Smooth muscle cell (in vitro differentiated cells): Measurements from ENCODE around the gene CCNO. TPM values are rescaled to one million over a fixed set of nuclear protein-coding genes. Genes with fewer than 3 reads are reported as not detected.
A peak's percentile ranks its signal among the peaks of the same experiment; 100 is the strongest.

Experiments
- DNase-seq: peaks from one replicate; lab custom pipeline; 2025; ENCODE audit not compliant: unreplicated experiment; lab: John Stamatoyannopoulos, UW
- H2AFZ ChIP-seq: fragments of 200-600 bp; sonication (generic); 2 replicates; pipeline ENCODE4 v1.6.0; 2016; ENCODE audit warnings: antibody characterized with exemption, low read depth, mild to moderate bottlenecking
- H3F3A ChIP-seq: fragments of 200-600 bp; sonication (generic); 2 replicates; pipeline ENCODE4 v1.6.0; 2017; ENCODE audit warnings: antibody characterized with exemption, low read depth
- H3K27ac ChIP-seq: fragments of 200-600 bp; sonication (generic); 2 replicates; pipeline ENCODE4 v1.5.1; 2016; ENCODE audit warnings: low read depth, mild to moderate bottlenecking
- H3K27me3 ChIP-seq: fragments of 200-600 bp; sonication (generic); 2 replicates; pipeline ENCODE4 v1.6.1; 2016; ENCODE audit warnings: low read depth, mild to moderate bottlenecking
- H3K36me3 ChIP-seq: fragments of 200-600 bp; sonication (generic); 2 replicates; pipeline ENCODE4 v1.5.1; 2016; ENCODE audit warnings: low read depth
- H3K4me1 ChIP-seq: fragments of 200-600 bp; sonication (generic); 2 replicates; pipeline ENCODE4 v1.5.1; 2016; ENCODE audit warnings: low read depth
- H3K4me2 ChIP-seq: fragments of 200-600 bp; sonication (generic); 2 replicates; pipeline ENCODE4 v1.6.0; 2016; ENCODE audit warnings: mild to moderate bottlenecking
- H3K4me3 ChIP-seq: fragments of 200-600 bp; sonication (generic); 2 replicates; pipeline ENCODE4 v1.5.1; 2016; ENCODE audit warnings: mild to moderate bottlenecking
- H3K79me2 ChIP-seq: fragments of 200-600 bp; sonication (generic); 2 replicates; pipeline ENCODE4 v1.6.0; 2016; ENCODE audit warnings: low read depth, mild to moderate bottlenecking
- H3K9ac ChIP-seq: fragments of 200-600 bp; sonication (generic); 2 replicates; pipeline ENCODE4 v1.6.0; 2016; ENCODE audit warnings: low read depth
- H3K9me3 ChIP-seq: fragments of 200-600 bp; sonication (generic); replicated peaks from 2 replicates; pipeline ENCODE4 v1.5.1; 2016; ENCODE audit warnings: low read depth
- H4K20me1 ChIP-seq: fragments of 200-600 bp; sonication (generic); 2 replicates; pipeline ENCODE4 v1.6.0; 2016; ENCODE audit warnings: low read depth
- WGBS: methylation state at CpG from one replicate; pipeline ENCODE4 v1.1.7; 2016; ENCODE audit warnings: low lambda C conversion rate; 5-methylcytosine and 5-hydroxymethylcytosine counted together
- polyA plus RNA-seq: library from polyadenylated mRNA; unstranded; fragments of >200 nt; fragmentation: Nextera tagmentation; extraction: Ambion mirVana; gene quantifications from 2 replicates; pipeline ENCODE4 v1.2.1, GENCODE V29; 2016
- total RNA-seq: library from RNA; depleted of rRNA; stranded (reverse); fragments of >200 nt; gene quantifications from 2 replicates; pipeline ENCODE4 v1.2.3, GENCODE V29; 2014
- TF ChIP-seq, protein P1 (sequence below): fragments of 200-600 bp; sonication (generic); IDR thresholded peaks from 2 replicates; pipeline ENCODE4 v1.5.1; 2017; ENCODE audit warnings: borderline replicate concordance, mild to moderate bottlenecking, antibody characterized with exemption; ENCODE audit not compliant: insufficient read depth, poor library complexity, severe bottlenecking

Gene CCNO
- total and polyA plus RNA-seq, 2 experiments from 2014 or later = 1.7 TPM; not detected in 1

DNA sequence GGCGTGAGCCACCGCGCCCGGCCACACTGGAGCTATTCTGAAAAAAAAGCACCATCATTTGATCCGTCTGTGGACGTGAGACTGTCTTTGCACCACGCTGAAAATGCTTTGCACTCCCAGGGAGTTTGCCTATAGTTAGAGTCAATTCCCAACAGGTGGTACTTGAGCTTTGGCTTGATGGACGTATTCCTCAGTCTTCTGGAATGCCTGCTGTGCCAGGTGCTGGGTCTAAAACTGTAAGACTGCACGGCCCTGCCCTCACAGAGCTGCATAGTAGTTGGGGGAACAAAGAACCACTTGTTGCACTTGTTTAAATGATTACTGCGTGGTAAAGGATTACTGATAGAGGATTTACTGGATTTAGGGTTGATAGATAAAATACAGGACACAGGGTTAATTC, 3.4 kb upstream of the CCNO start:
- Histone ChIP-seq H3K4me2 (no peak overlapping the region), H3K27me3 (peaks cover 88% of the 10 kb centered on the region), H3K4me1 (peaks cover 13% of the 10 kb centered on the region), H3K27ac (no peak overlapping the region), H4K20me1 (no peaks in the 10 kb centered on the region), H3K9ac (no peak overlapping the region), H3K9me3 (no peaks in the 10 kb centered on the region), H3K79me2 (no peaks in the 10 kb centered on the region), H3F3A (no peaks in the 10 kb centered on the region), H3K36me3 (no peaks in the 10 kb centered on the region), H2AFZ (no peak overlapping the region), H3K4me3 (no peak overlapping the region)
- TF ChIP-seq, protein P1, sequence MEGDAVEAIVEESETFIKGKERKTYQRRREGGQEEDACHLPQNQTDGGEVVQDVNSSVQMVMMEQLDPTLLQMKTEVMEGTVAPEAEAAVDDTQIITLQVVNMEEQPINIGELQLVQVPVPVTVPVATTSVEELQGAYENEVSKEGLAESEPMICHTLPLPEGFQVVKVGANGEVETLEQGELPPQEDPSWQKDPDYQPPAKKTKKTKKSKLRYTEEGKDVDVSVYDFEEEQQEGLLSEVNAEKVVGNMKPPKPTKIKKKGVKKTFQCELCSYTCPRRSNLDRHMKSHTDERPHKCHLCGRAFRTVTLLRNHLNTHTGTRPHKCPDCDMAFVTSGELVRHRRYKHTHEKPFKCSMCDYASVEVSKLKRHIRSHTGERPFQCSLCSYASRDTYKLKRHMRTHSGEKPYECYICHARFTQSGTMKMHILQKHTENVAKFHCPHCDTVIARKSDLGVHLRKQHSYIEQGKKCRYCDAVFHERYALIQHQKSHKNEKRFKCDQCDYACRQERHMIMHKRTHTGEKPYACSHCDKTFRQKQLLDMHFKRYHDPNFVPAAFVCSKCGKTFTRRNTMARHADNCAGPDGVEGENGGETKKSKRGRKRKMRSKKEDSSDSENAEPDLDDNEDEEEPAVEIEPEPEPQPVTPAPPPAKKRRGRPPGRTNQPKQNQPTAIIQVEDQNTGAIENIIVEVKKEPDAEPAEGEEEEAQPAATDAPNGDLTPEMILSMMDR = no peak
- no peak for DNase-seq
- WGBS = 72% methylated on average over 10 of the region's 10 CpGs

DNA sequence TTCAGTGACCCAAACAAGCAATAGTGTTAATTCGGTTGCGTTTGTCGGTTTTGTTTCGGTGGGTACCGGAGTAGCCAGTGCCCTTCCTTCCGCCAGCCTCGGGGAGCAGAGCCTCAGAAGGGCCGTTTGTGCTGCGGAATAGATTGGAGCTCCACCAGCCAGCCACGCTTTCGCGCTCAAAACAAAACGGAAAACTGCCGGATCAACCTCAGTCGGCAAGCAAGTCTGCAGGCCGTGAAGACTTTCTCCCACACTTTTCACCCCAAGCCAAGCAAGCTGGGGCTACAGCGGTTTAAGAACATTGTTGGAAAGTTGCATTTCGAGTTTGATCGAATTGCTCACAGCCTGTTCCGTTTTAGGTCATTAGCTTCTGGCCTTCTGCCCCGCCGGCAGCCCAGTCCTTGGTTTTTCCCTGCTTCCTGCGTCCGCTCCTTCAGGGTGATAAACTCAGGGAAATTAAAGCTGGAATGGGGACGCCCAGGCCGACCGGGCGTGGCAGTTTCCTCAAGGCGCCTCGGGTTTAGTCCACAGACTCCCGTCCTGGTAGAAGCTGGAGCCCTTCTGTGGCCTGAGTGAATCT, 803 bp upstream of the CCNO start:
- Histone ChIP-seq H4K20me1 (no peaks in the 10 kb centered on the region), H3K9ac (no peak overlapping the region), H3K4me2 (peak overlapping the region; percentile 99), H3K27me3 (peaks cover 96% of the 10 kb centered on the region), H3F3A (no peaks in the 10 kb centered on the region), H3K4me1 (peaks cover 21% of the 10 kb centered on the region), H3K36me3 (no peaks in the 10 kb centered on the region), H3K9me3 (no peaks in the 10 kb centered on the region), H3K27ac (no peak overlapping the region), H2AFZ (peak overlapping the region; percentile 14), H3K4me3 (peak overlapping the region; percentile 65), H3K79me2 (no peaks in the 10 kb centered on the region)
- TF ChIP-seq, protein P1 = no peak
- WGBS = 2% methylated on average over 31 of the region's 31 CpGs
- no peak for DNase-seq

DNA sequence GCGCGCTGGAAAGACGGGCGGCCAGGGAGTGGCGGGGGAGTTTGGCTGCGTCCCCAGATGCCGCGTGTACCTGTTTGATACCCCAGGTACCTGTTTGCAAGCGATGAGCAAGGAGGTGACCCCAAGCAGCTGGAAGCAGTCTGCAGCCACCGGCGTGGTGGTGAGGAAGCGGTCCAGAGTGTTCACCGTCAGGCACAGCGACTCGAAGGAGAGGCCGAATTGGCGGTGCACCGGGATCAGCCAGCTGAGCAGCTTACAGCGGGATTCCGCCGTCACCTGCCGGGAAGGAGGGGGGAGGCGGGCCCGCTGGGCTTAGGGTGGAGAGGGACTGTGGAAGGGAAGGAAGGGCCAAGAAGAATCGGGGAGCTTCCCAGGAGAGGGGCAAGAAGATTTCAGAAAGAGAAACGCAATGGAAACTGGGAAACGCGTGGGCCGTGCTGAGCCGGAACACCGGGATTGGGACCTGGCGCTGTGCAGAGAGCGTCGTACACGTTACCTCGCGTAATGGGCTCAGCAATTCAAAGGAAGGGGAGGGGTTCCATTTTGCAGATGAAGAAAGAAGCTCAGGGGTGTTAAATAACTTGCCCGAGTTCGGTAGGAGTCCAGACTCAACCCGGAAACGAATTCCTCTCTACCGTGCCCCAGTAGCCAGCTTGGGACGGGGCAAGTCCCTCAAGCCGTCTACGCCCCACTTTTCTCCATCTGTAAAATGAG, 980 bp downstream of the CCNO start:
- H2AFZ ChIP-seq = peak overlapping the region; percentile 80
- WGBS = 3% methylated on average over 45 of the region's 45 CpGs
- H3K79me2 ChIP-seq = no peaks in the 10 kb centered on the region
- DNase-seq = no peak
- no peaks in the 10 kb centered on the region for H3F3A ChIP-seq
- H3K4me1 ChIP-seq = peaks cover 21% of the 10 kb centered on the region
- H3K9me3 ChIP-seq = no peaks in the 10 kb centered on the region
- TF ChIP-seq, protein P1 = no peak
- no peak overlapping the region for H3K27ac ChIP-seq
- no peaks in the 10 kb centered on the region for H4K20me1 ChIP-seq
- H3K4me3 ChIP-seq = peak overlapping the region; percentile 65
- H3K36me3 ChIP-seq = no peaks in the 10 kb centered on the region
- H3K9ac ChIP-seq = no peak overlapping the region
- H3K4me2 ChIP-seq = peak overlapping the region; percentile 99
- H3K27me3 ChIP-seq = peaks cover 98% of the 10 kb centered on the region
